A673 (cell line): Measurements from ENCODE around the gene TRPM3. TPM values are rescaled to one million over a fixed set of nuclear protein-coding genes. Genes with fewer than 3 reads are reported as not detected.

Experiments used
- BruUV-seq: library from RNA; stranded (reverse); fragments of 400-500 nt; replicated peaks from 2 replicates; lab custom pipeline; 2021; lab: Mats Ljungman, UMichigan
- CTCF ChIA-PET: fragments of 300-600 bp; sonication (Branson Sonifier 250); formaldehyde crosslinking; loops from one replicate; lab custom pipeline; 2022; ENCODE audit warnings: antibody characterized with exemption; lab: Charles Lee
- POLR2A ChIA-PET: fragments of 300-600 bp; sonication (Branson Sonifier 250); formaldehyde crosslinking; loops from one replicate; lab custom pipeline; 2022; ENCODE audit warnings: antibody characterized with exemption; ENCODE audit not compliant: low non-redundant PET; lab: Charles Lee
- DNase-seq: peaks from one replicate; pipeline ENCODE4 v3.0.0-alpha.2; 2015; ENCODE audit warnings: low spot score
- H3K27ac ChIP-seq: fragments of 200-600 bp; sonication (generic); 2 replicates; pipeline ENCODE4 v1.5.1; 2016; ENCODE audit warnings: mixed run types, low read depth, mild to moderate bottlenecking, mixed read lengths, antibody characterized with exemption, low read length; ENCODE audit not compliant: poor library complexity, severe bottlenecking
- H3K27me3 ChIP-seq: fragments of 200-600 bp; sonication (generic); replicated peaks from 2 replicates; pipeline ENCODE4 v1.6.1; 2017; ENCODE audit warnings: mixed run types, low read depth, mild to moderate bottlenecking, mixed read lengths, antibody characterized with exemption, low read length; ENCODE audit not compliant: insufficient read depth, poor library complexity
- H3K36me3 ChIP-seq: fragments of 200-600 bp; sonication (generic); 2 replicates; pipeline ENCODE4 v1.6.1; 2016; ENCODE audit warnings: mixed run types, mild to moderate bottlenecking, mixed read lengths, antibody characterized with exemption, low read length; ENCODE audit not compliant: insufficient read depth, poor library complexity, severe bottlenecking
- H3K4me1 ChIP-seq: fragments of 200-600 bp; sonication (generic); 2 replicates; pipeline ENCODE4 v1.6.1; 2017; ENCODE audit warnings: mixed run types, mild to moderate bottlenecking, mixed read lengths, antibody characterized with exemption, low read length; ENCODE audit not compliant: insufficient read depth, poor library complexity, severe bottlenecking
- H3K4me3 ChIP-seq: fragments of 200-600 bp; sonication (generic); 2 replicates; pipeline ENCODE4 v1.5.1; 2016; ENCODE audit warnings: low read depth, mixed run types, mild to moderate bottlenecking, mixed read lengths, low read length; ENCODE audit not compliant: poor library complexity, severe bottlenecking
- H3K9me3 ChIP-seq: fragments of 200-600 bp; sonication (generic); 2 replicates; pipeline ENCODE4 v1.6.1; 2016; ENCODE audit warnings: mixed run types, low read depth, mild to moderate bottlenecking, mixed read lengths, antibody characterized with exemption, low read length; ENCODE audit not compliant: poor library complexity, severe bottlenecking
- CTCF ChIP-seq: fragments of 300-800, 200-600 bp; sonication (generic); conservative IDR thresholded peaks from 2 replicates; pipeline ENCODE4 v1.5.1; 2017; ENCODE audit warnings: low read depth, mild to moderate bottlenecking, antibody characterized with exemption, low read length, moderate library complexity, mixed read lengths
- EZH2 ChIP-seq: fragments of 200-600 bp; sonication (generic); IDR thresholded peaks from 2 replicates; pipeline ENCODE4 v1.6.1; 2017; ENCODE audit warnings: borderline replicate concordance, low read depth, mild to moderate bottlenecking, mixed read lengths, antibody characterized with exemption, low read length; ENCODE audit not compliant: poor library complexity, severe bottlenecking
- intact Hi-C: fragments of 100-400 bp; cut with micrococcal nuclease; formaldehyde crosslinking; loops from one replicate; pipeline ENCODE4 v1.10.0; 2022; ENCODE audit not compliant: unreplicated experiment
- total RNA-seq: library from RNA; stranded (reverse); gene quantifications from 2 replicates; pipeline ENCODE4 v1.2.3, GENCODE V29; 2021

The TRPM3 gene
- total RNA-seq, 1 experiment from 2014 or later, result not detected

GRCh38 chr9:70529377-70529776 lies 592.0 kb downstream of the TRPM3 start:
- POLR2A ChIA-PET, result no interaction called here
- intact Hi-C loops, result no loop called here
- no peak overlapping the region for H3K4me3 ChIP-seq
- TF ChIP-seq EZH2 (no peak), CTCF (no peak)
- CTCF ChIA-PET, result no interaction called here
- H3K36me3 ChIP-seq, result no peaks in the 10 kb centered on the region
- H3K27me3 ChIP-seq, result no peaks in the 10 kb centered on the region
- DNase-seq, result no peak
- no peak overlapping the region for H3K27ac ChIP-seq
- H3K4me1 ChIP-seq, result no peaks in the 10 kb centered on the region
- BruUV-seq, result no TSS peak
- no peaks in the 10 kb centered on the region for H3K9me3 ChIP-seq

GRCh38 chr9:70526902-70527301 lies 594.5 kb downstream of the TRPM3 start:
- ChIA-PET POLR2A (no interaction called here), CTCF (no interaction called here)
- H3K4me3 ChIP-seq, result no peak overlapping the region
- no TSS peak for BruUV-seq
- no peaks in the 10 kb centered on the region for H3K27me3 ChIP-seq
- H3K4me1 ChIP-seq, result no peaks in the 10 kb centered on the region
- H3K9me3 ChIP-seq, result no peaks in the 10 kb centered on the region
- no peak for DNase-seq
- no peaks in the 10 kb centered on the region for H3K36me3 ChIP-seq
- no peak for TF ChIP-seq CTCF
- H3K27ac ChIP-seq, result no peak overlapping the region
- intact Hi-C loops, result no loop called here

GRCh38 chr9:70525519-70525918 lies 595.9 kb downstream of the TRPM3 start:
- Histone ChIP-seq H3K27ac (no peak overlapping the region), H3K4me3 (no peak overlapping the region), H3K27me3 (no peaks in the 10 kb centered on the region), H3K4me1 (no peaks in the 10 kb centered on the region), H3K36me3 (no peaks in the 10 kb centered on the region), H3K9me3 (no peaks in the 10 kb centered on the region)
- DNase-seq, result no peak
- intact Hi-C loops, result loop anchor here (2.0 kb wide), 1 partner anchor 75 kb away; no protein-coding TSS in a partner anchor
- ChIA-PET CTCF (no interaction called here), POLR2A (no interaction called here)
- TF ChIP-seq EZH2 (no peak), CTCF (no peak)
- BruUV-seq, result no TSS peak
